GM18873 (cell line): ENCODE results near the gene RHOT2.
A peak's percentile ranks its signal among the peaks of the same experiment; 100 is the strongest.
"Not testable (repeated sequence)": the region's sequence is repeated elsewhere in the genome, so short reads cannot be mapped to it uniquely, and the experiment has no call there.

Experiments used
- ATAC-seq: cut with Tn5 transposase; IDR thresholded peaks from one replicate; pipeline ENCODE4 v1.9.1; 2021; ENCODE audit warnings: mild to moderate bottlenecking, moderate library complexity, moderate number of reproducible peaks; ENCODE audit not compliant: unreplicated experiment, low FRiP score

Gene RHOT2

DNA sequence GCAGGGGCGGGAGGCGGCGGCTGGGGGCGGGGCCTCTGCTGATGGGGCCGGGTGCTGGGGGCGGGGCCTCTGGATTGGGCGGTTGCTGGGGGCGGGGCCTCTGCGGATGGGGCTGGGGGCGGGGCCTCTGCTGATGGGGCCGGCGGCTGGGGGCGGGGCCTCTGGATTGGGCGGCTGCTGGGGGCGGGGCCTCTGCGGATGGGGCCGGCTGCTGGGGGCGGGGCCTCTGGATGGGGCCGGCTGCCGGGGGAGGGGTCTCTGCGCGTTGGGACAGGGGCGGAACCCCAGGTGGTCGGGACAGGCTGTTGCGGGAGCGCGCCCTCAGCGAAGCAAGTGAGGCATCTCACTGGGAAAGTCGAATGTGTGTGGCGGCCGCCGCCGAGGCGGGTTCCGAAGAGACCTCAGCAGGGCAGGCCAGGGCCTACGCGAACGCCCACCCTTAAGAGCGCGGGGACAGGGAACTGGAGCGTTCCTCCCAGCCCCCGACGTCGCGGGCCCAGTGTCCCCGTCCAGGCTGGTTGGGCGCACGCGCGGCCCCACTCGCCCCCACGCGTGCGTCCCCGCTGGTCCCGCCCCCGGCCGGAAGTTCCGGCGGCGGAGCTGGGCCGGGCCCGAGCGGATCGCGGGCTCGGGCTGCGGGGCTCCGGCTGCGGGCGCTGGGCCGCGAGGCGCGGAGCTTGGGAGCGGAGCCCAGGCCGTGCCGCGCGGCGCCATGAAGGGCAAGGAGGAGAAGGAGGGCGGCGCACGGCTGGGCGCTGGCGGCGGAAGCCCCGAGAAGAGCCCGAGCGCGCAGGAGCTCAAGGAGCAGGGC, 12.1 kb downstream of the RHOT2 start, which contains the start of gene STUB1:
Gene STUB1 (plus strand): TSS at position 597 of the 811 bp plus-strand sequence. CDS start 116 bp downstream, at position 713.
- ATAC-seq = no peak

DNA sequence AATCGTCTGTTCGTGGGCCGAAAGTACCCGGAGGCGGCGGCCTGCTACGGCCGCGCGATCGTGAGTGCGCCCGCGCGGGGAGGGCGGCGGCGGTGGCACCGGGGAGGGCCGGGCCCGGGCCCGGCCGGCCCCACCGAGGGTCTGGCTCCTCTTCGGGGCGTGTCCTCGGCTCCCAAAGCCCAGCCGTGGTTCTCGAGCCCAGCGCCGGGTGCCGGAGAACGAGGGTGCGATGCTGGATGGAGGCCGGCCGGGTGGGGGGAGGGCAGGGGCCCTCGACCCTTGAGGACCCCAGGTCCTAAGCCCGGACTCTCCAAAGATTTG, 12.7 kb downstream of the RHOT2 start:
- ATAC-seq = no peak

DNA sequence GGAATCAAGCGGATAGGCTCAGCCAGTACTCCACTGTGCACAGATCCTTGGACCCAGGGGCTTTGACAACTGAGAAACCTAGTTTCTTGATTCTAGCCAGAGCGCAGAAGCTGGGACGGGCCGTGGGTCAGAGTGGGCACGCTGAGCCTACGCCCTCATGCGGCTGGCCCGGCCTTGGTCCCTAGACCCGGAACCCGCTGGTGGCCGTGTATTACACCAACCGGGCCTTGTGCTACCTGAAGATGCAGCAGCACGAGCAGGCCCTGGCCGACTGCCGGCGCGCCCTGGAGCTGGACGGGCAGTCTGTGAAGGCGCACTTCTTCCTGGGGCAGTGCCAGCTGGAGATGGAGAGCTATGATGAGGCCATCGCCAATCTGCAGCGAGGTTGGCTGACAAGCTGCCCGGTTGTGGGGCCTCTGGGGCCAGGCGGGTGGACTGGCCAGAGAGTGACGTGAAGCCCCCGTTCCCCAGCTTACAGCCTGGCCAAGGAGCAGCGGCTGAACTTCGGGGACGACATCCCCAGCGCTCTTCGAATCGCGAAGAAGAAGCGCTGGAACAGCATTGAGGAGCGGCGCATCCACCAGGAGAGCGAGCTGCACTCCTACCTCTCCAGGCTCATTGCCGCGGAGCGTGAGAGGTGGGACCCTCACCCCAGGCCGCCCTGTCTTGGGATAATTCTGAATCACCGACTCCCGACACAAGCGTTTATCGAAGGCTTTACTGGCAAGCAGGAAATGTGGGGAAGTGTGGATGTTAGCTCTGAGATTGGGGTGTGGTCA, 13.2 kb downstream of the RHOT2 start:
- no peak for ATAC-seq

DNA sequence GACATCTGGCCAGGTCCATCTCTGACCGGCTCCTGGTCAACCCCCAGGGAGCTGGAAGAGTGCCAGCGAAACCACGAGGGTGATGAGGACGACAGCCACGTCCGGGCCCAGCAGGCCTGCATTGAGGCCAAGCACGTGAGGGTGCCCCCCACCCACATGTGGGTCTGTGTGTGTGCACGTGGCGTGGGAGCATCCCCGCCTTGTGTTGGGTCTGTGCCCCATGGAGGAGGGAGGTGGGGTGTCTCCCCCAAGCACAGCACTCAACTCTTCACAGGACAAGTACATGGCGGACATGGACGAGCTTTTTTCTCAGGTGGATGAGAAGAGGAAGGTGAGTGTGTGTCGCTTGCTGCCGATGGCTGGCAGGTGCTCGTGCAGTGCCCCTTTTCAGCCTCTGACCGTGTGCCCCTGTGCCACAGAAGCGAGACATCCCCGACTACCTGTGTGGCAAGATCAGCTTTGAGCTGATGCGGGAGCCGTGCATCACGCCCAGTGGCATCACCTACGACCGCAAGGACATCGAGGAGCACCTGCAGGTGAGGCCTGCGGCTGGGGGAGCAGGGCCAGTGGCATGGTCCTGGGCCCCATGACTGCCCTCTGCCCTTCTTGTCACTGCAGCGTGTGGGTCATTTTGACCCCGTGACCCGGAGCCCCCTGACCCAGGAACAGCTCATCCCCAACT, 14.0 kb downstream of the RHOT2 start:
- no peak for ATAC-seq

DNA sequence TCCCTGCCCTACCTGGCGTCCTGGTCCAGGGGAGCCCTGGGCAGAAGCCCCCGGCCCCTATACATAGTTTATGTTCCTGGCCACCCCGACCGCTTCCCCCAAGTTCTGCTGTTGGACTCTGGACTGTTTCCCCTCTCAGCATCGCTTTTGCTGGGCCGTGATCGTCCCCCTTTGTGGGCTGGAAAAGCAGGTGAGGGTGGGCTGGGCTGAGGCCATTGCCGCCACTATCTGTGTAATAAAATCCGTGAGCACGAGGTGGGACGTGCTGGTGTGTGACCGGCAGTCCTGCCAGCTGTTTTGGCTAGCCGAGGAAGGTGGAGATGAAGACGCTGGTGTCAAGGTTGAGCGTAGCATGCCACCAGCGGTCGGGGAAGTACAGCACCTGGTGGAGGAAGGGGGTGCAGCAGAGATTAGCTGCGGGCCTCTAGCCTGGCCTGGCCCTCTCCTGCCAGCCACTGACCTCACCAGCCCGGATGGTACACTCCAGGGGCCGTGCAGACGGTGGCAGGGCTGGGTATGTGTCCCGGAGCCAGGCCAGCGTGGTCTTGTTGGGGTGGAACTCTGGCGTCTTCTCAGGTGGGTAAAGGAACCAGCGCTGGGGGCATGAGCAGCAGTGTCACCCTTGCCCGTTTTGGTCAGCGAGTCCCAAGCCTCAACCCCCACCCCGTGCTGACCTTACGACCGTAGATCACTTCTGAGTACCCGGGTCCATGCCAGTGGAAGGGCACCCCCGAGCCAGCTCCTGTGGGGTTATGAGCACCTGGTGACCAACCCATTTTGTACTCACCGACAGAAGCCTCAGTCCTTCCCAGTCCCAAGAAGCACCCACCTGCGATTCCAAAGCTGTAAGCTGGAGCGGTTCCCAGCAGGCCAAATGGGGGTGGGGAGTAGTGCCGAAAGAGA, 14.8 kb downstream of the RHOT2 start:
- ATAC-seq = no peak

DNA sequence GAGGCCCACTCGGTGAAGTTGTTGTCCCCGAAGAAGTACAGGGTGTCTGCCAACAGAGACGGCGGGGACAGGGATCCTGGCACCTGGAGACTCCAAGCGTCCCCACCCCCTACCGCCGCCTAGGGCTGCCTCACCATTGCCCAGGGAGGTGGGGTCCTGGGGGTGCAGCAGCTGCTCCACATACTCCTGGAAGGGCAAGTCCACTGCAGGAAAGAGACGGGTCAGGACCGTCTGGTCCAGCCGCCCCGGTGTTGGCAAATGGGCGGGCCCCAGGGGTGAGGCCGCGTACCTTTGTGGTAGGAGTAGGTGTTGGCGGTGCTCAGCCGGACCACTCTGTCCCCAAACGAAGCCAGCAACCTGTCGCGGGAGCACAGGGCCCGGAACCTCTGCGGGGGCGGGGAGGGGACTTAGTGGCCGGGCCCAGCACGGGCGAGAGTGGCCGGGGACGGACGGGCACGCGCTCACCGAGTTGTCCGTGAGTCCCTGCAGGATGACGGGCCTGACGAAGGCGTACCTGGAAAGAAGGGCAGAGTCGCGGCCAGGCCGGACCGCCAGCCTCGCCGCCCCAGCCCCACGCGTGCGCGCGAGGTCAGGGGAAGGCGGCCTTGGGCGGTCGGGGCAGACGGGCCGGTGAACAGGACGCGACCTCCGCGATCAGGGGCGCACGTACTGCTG, 15.6 kb downstream of the RHOT2 start:
- ATAC-seq = no peak

DNA sequence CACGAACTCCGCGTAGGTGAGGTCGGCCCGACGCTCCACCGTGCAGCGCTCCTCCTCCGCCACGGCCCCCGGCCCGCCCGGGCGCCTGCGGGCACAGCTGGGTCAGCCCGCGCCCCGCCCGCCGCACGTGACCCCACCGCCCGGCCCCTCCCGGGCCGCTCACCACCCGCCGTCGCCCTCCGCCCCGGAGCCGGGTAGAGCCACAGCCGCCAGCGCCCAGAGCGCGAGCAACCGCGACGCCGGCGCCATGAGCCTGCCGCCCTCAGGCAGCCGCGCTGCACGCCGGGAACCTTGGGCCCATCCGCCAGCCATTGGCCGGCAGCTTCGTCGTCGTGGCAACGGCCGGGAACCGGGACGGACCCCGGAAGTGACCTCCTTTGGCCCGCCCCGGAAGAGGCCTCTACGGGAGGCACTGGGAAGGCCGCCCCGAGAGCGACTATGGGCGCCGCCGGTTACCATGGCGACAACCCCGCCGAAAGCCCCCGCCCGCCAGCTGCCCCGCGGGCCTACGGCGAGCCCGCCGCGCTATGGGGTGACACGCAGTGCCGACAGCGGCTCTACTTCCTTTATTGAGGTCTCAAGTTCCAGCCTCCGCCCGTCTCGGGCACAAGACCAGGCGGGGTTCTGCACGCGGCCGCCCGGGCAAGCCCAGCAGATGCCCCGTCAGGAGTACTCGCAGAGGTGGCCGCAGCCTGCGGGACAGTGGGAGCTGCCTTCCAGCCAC, 16.3 kb downstream of the RHOT2 start, which contains the start of gene JMJD8:
Gene JMJD8 (minus strand): TSS at position 264 of the 724 bp plus-strand sequence. CDS start 15 bp downstream, at position 249.
- peak; percentile 64 for ATAC-seq

DNA sequence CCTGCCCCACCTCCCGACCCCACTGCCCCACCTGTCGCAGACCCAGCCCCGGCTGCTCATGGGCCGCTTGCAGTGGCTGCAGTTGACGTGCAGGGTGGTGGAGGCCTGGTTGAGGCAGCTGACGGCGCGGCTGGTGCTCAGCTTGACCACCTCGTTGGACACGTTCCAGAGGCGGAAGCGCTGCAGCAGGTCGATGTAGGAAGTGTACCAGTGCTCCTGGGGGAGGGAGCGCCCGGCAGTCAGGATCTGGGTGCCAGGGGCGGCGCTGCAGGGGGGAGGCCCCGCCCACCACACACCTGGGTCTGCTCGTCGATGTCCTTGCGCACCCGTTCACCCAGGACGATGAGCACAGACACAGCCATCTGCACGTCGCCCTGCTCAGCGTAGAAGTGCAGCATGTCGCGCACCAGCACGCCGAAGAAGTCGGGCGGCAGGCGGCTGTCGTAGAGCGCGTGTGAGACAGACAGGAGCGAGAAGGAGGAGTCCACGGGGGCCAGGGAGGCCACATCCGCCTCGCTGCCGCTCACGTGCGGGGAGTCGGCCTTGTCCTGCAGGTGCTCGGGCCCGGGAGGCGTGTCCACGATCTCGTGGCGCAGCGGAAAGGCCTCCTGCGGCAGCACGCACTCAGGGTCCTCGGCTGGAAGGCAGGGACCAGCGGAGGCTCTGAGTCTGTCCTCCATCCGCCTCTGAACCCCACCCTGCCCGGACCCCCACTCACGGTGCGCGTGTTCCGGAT, 17.2 kb downstream of the RHOT2 start:
- ATAC-seq = no peak

DNA sequence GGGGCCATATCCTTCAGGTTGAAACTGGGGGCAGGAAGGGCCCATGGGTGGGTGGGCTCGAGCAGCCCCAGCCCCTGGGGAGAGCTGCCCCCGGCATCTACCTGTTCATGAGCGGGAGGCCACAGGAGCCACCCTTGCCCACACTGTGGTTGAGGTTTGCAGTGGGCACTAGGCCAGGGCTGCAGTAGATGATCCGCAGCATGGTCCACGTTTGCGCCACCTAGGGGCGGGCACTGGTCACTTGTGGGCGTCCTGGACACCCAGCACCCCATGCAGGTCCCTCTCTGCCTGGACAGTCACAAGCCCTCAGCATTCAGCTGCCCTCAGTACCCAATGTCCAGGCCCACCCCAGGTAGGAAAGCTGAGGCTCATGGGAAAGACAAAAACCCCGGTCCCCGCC, 18.0 kb downstream of the RHOT2 start:
- ATAC-seq = no peak

DNA sequence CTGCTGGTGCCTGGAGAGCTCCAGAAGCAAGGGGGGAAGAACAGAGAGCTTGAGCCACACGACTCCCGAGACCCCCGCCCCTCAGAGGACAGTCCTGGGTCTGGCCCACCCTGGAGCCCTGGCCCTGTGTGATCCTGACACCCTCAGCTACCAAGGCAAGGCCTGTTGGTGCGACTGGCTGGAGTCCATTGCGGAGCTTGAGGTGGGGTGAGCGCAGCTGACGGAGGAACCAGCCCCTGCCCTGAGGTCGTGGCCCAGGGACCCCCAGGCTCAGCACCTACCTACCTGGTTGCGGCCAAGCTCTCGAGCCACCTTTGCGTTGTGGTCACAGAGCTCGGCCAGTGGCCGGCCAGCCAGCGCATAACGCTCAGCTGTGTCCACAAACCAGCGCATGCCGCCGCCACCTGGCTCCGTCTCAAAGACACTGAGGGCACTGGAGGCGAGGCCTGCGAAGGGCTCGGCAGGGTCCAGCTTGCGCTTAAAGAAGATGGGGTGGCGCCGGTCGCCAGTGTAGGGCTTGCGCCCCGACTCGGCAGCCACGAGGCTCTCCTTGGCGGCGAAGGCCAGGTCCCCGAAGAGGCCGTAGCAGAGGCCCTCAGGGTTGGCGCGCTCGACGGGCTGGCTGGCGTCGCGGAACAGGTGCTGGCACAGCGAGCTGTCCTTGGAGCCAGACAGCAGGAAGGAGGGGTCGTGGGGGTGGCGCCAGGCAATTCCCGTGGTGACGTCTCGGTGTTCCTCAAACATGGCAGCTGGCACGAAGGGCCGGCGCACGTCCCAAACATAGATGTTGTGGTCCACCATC, 18.7 kb downstream of the RHOT2 start:
- ATAC-seq = no peak

DNA sequence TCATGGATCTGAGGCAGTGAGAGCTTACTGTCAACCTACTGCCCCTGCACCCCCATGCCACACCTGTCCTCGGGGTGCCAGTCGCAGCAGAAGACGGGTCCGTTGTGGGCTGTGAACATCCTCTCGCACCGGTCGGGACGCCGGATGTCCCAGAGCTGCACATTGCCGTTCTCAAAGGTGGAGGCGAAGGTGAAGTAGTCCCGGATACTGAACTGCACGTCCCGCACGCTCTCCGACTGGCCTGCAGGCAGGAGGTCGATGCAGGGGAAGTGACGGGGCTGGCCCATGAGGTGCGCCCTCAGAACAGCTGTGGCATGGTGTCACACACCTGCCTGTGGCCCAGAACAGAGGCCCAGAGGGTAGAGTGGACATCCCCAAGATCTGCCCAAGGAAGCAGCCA, 19.6 kb downstream of the RHOT2 start:
- ATAC-seq = no peak

DNA sequence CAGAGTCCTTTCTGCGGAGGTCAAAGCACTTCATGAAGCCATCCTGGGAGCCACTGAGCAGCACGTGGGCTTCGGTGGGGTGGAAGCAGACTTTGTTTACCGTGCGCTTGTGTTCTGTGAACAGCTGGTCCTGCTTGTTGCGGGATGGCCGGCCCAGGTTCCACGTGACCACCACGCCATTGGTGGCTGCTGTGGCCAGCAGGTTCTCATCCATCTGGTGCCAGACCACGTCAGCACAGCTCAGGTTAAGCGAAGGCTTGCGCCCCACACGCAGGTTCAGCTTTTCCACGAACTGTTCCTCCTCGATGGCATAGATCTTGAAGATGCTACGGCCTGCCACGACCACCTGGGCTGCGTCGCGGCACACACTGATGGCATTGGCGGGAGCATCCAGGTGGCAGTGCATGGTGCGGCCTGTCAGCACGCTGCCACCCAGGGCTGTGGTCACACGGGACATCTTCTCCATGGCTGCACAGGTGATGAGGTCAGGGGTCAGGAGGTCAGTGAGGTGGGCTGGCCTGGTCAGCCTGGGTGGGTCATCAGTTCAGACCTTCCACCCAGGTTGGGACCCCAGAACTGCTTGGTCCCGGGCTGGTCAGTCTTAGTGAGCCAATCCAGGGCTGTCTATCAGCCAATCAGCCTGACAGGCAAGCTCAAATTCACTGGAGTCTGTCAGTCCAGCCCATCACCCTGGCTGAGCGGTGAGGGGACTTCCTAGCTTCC, 21.4 kb downstream of the RHOT2 start:
- no peak for ATAC-seq

DNA sequence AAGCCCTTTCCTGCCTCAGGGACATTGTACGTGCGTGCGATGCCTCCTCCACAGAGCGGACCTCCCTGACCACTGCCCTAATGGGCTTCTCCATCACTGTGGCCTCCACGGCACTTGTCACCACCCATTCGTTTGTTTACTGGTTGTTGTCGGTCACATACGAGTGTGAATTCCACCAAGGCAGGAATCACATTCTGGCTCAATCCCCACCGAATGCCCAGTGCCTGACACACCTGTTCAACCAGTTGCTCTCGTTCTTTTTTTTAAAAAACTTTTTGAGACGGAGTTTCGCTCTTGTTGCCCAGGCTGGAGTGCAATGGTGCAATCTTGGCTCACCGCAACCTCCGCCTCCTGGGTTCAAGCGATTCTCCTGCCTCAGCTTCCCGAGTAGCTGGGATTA, 23.3 kb downstream of the RHOT2 start:
- ATAC-seq = not testable (repeated sequence)

DNA sequence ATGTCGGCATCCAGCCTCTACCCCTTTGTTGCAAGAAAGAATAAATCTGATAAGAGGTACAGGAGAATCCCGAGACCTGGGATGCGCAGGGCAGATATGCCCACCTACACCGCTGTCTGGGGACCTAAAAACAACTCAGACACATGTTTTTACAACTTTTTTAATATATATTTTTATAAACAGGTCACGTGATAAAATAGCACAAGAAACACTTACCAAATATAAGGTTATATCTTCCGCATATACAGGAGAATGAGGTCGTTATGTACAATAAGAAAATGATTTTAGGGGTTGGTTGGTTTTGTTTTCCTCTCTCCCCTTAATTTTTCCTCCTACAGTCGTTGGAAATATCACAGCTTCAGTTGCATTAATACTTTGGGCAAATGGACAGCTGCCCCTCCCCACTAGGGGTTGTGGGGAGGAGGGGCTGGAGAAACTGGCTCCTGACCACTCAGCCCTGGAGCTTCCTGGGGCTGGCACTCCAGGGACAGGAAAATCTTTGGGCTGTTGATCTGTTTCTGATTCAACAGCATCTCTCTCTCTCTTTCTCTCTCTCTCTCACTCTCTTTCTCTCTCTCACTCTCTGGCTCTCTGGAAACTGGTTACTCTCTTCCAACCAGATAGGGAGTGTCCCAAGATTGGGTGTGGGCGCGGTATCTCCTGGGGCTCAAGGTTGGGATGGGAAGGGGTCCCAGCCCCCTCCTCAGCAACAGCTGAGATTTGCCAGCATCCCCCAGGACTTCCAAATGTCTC, 24.6 kb downstream of the RHOT2 start:
- no peak for ATAC-seq

DNA sequence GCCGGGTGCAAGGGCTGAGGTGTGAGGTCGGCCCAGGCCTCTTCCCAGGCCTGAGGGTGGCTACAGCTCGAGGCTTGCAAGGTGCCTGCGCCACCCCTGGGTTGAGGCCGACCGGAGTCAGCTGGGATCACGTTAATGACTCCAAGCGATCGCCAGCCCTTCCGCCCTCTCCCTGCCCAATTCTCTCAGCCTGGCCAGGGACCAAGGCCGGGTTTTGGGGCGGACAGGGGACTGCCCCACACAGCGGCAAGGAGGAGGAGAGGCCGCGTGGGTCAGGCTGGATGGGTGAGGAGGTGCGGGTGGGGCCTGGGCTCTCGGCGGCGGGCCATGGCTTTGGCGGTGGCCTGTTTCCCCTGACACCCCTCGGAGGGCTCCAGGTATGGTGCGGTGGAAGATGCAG, 25.4 kb downstream of the RHOT2 start:
- no peak for ATAC-seq

DNA sequence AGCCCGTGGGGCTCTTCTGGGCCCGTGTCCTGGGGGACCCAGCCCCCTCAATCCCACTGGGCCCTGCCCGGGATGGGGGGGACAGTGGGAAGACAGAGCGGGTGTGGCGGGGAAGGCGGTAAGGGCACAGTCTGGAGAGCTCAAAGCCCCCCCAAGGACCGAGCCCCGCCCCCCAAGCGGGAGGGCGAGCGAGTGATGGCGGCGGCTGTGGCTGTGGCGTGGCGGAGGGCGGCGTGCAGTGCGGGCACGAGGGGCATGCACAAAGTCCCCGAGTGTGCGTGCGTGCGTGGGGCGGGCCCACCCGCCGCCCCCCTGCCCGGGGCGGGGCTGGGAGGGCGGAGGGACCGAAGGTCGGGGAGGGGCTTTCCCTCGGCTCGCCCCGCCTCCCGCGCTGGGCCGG, 25.8 kb downstream of the RHOT2 start:
- ATAC-seq = no peak
